HT-29 (cell line): Measurements from ENCODE around the gene RFNG. TPM values are rescaled to one million over a fixed set of nuclear protein-coding genes. Genes with fewer than 3 reads are reported as not detected.

Experiments used
- DNase-seq: peaks from one replicate; pipeline ENCODE4 v3.0.0-alpha.2; 2015; ENCODE audit warnings: low spot score
- total RNA-seq: library from RNA; depleted of rRNA; stranded (reverse); fragments of >200 nt; shearing (Covaris generic); gene quantifications from 2 replicates; pipeline ENCODE4 v1.2.3, GENCODE V29; 2014

Gene RFNG
- total RNA-seq, 1 experiment from 2014 or later, result 49.5 TPM

- no peak for DNase-seq
These were observed 26.2 kb upstream of the RFNG start for GRCh38 chr17:82077617-82078358.

GRCh38 chr17:82076785-82077591 lies 25.4 kb upstream of the RFNG start:
- DNase-seq, result no peak

DNA sequence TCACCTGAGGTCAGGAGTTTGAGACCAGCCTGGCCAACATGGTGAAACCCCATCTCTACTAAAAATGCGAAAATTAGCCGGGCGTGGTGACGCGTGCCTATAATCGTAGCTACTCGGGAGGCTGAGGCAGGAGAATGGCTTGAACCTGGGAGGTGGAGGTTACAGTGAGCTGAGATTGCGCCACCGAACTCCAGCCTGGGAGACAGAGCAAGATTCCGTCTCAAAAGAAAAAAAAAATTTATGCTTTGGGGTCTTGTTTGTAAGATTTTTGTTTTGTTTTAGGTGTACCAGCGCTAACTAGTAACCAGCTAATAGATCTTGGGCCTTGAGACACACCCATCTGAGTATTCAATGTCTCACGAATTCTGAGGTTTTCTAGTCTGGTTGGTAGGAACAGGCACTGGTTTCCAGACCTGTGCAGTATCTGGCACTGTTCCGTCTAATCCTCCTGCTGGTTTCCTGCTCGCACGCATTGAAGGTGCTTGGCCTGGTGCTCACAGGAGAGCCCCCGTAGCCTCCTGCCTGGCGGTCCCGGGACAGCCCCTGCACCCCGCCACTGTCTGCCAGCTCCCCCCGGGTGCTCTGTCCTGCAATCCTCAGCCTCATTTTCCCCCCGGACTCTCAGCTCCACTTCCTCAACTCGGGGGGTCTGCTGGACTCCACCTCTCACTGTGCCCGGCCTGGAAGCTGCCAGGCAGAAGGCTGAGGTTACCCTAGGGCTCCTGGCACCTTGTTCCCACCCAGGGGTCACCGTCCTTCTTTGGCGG lies 24.6 kb upstream of the RFNG start:
- DNase-seq, result no peak

DNA sequence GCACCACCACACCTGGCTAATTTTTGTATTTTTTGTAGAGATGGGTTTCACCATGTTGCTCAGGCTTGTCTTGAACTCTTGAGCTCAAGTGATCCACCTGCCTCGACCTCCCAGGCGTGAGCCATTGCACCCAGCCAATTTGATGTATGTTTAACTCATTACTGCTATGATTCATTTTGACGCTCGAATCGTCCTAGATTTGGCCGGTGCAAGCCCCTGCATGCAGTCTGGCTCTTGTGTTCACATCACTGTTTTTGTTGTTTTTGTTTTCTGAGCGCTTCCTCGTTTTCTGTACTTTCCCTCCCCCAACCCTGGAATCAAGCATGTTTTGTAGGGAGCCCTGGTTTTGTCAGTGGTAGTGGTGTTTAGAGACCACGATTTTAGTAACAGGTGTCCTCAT lies 21.8 kb upstream of the RFNG start:
- DNase-seq, result no peak

DNA sequence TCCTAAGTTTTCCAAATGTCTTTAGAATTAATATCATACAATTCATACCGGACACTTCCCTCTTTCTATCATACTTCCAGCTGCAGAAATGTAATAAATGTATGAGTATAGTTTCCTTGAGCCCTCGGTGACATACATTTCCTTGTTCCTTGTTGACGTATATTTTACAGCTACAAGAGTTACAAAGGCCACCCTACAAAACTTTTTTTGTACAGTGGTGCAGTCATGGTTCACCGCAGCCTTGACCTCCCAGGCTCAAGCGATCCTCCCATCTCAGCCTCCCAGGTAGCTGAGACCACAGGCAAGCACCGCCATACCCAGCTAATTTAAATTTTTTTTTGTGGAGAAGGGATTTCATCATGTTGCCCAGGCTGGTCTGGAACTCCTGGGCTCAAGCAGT lies 21.2 kb upstream of the RFNG start:
- DNase-seq, result no peak

DNA sequence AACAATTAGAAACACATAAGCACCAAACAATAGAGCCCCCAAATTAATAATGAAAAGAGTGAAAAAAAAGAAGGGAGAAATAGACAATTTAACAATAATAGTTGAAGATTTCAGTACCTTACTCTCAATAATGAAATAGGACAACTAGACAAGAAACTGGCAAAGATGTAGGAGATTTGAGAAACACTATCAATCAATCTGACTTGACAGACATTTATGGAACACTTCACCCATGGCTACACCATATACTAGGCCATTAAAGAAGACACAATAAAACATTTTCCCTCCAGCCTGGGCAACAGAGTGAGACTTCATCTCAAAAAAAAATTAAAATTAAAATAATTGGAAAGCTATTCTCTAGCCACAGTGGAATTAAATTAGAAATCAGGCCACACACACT lies 19.0 kb upstream of the RFNG start:
- no peak for DNase-seq

DNA sequence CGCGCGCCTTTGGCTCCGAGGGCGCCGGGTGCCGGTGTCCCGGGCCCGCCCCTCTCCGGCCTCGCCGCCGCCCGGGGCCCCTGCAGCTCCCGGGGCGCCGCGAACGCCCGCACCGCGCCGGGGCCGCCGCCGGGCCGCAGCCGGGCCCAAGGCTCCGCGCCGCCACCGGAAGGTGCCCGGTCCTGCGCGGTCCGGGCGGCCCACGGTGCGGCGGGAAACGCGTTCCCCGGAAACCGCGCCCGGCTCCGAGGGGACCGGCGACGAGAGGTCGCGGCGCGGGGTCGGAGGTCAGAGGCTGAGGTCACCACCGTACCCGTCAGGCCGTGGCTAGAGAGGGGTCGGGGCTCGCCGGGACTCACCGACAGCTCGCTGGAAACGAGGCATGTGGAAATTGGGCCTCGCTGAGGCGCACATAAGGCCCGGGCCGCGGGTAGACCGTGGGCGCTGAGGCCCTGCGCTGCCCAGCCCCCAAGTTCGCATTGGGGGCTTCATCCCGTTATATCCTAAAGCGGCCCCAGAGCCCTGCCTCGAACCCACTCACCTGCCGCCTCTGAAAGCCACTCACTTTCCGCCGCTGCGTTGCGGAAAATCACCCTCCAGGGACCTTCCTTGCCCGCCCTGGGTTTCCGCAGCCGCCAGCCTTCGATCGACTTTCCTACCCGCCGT lies 14.2 kb upstream of the RFNG start, which contains the start of gene DUS1L:
Gene DUS1L, minus strand, starts transcription at position 167 of the 666 bp plus-strand sequence. CDS start 745 bp downstream, outside the sequence.
- no peak for DNase-seq

DNA sequence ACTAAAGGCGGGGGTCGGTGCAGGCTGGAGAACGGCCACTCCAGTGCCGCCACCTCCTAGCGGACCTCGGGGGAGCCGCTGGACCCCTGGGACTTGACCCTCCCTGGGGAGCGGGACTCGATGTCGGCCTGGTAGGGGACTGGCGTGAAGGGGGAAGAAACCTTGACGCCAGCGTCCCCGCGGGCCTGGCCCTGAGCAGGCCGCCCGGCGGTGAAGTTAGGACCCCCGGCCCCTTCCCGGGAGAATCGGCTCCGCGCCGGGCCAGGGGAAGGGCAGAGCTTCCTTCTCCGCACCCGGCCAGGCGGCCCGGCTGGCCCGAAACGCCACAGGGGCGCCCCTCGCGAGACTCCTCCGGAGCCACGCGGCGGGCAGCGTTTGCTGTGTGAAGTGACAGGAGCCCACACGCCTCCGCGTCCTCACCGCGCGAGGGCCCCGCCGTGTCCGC lies 13.6 kb upstream of the RFNG start:
- DNase-seq, result no peak

GRCh38 chr17:82064433-82065192 lies 13.0 kb upstream of the RFNG start:
- DNase-seq, result peak; percentile 58

DNA sequence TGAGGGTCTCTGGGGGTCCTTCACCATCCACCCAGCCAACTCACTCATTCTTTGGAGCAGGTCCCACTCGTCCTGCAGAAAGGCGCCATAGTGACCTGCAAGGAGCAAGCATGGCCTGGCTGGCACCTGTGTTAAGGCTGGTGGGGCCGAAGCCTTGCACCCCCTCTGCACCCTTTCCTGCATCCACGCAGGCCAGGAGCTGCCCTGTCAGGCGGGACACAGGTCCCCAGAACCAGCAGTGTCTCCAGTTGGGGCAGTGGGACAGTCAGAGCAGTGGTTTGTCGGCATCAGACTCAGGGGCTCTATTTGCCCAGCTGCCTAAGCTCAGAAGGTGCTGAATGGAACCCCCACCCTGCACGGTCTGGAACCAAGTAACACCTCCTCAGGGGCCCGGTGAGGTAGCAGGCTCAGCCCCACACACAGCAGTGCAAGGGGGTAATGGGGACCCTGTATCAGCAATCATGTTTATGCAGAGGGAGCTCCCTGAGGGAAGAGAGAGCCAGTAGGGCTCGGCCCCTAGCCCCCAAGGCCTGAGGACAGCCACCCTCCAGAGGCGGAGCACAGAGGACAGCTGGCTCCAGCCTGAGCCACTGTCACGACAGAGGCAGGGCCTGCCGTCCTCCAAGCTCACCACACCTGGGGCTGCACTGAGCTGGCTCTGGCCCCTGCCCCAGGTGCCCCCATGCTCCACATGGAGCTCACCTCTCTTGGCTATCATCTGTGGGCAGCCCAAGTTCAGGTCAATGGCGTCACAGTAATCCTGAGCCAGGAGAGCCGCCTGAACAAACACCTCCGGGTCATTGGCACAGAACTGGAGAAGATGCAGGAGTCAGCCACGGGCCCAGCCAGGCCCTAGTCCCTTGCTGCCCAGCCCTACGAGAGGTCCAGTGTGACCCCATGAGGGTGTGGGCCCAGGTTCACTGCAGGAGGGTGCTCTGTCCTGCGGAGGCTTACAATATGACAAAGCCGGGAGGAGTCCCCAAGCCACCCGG lies 12.1 kb upstream of the RFNG start:
- no peak for DNase-seq

- DNase-seq, result no peak
These were observed 11.4 kb upstream of the RFNG start for GRCh38 chr17:82062984-82063368.

GRCh38 chr17:82062076-82062983 lies 10.7 kb upstream of the RFNG start:
- no peak for DNase-seq

DNA sequence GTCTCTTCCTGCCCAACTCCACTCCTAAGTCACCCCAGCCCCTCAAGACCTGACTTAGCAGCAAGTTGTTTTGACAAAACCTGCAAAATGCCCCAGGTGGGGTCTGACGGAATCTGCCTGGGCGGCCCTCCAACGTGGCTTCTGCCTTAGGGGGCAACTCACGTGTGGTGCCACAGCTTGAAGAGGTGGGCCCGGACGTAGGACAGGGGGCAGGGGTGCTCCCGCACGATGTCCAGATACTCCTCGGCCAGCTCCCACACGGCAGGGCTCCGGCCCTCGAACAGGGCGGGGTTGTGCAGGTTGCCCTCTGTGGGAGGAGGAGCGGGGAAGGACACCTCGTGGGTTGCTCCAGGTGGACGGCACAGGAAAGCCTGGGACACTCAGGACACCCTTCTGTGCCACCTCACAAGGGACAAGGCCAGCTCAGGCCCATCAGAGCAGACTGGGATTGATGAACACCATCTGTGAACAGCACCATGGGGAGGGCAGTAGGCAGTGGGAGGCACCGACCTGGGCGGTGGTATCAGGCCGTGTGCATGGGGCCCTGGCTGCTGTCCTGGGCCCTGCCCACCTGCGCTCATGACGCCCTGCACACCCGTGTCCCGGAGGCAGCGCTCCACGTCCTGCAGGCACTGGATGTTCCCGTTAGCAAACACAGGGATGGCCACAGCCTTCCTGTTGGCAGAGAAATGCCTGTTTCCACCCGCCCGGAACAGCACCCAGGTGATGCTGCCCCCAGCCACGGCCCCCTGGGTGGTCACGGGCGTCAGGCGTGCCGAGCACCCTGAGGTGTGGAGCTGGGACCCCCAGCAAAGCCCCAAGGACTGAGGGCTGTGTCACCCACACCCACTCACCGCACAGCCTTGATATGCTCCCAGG lies 9.7 kb upstream of the RFNG start:
- no peak for DNase-seq

DNA sequence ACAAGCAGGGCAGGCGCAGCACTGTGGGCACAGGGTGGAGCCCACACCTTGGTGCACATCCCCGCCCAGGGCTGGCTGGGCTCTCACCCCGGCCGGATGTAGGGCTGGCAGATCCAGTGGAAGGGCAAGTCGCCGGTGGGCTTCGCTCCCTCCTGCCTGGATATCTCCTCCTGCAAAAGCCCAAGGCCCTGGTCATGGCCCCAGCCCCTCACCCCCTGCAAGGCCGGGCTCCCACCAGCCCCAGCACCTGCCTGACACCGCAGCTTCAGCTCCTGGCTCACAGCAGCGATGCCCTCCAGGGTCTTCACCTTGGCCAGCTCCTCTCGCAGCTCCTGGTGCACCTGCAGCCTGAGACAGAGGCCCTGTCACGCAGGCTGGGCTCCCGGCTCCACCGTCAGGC lies 9.0 kb upstream of the RFNG start:
- no peak for DNase-seq

GRCh38 chr17:82060001-82060380 lies 8.4 kb upstream of the RFNG start:
- no peak for DNase-seq

DNA sequence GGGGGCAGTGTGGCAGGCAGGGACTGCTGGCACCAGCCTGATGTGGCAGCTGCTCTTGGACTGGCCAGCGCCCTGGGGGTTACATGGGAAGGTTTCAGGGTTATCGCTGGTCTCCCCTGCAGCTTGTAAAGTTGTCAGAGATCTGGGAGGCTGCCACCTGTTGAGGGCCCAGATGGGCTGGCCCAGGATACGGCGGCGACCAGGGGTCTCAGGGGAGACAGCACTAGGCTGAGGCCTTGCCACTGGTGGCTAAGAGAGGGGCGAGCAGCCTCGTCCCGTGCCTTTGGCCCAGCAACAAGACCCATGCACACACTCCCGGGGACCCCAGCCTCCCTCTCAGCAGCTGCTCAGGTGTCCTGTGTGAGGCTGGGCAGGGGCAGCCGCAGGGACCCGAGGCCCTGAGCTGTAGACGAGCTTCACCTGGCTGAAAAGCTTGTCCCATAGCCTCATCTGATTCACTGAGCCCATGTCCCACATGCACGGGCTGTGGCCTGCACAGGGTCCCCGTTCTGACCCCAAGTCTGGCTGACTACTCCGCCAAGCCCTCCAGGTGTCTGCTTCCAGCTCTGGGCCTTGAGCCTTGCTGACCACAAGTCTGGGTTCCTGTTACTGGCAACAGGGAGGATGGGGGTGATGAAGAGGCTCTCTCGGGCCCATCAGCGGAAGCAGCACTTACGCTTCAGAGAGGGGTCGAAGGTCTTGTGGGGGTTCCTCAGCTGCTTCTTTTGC lies 7.8 kb upstream of the RFNG start:
- no peak for DNase-seq

DNA sequence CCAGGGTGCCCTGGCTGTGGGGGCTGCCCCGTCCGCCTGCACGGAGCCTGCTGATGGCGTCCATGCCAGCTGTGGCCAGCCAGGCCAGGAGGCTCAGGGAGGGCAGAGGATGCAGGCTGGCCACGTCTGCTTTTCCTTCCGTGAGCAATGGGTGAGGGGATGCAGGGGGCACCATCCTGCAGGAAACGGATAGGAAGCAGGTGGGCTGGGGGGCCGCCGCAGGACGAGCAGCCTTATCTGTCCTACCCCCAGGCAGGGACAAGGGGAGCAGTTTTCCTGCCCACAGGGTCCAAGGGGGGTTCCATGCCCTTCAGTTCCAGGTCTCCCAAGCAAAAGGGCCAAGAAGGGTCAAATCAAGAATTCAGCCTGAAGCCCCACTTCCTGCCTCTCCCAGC lies 7.2 kb upstream of the RFNG start:
- DNase-seq, result no peak
